ENCODE data around the gene TMEM72.

The TMEM72 gene

DNA sequence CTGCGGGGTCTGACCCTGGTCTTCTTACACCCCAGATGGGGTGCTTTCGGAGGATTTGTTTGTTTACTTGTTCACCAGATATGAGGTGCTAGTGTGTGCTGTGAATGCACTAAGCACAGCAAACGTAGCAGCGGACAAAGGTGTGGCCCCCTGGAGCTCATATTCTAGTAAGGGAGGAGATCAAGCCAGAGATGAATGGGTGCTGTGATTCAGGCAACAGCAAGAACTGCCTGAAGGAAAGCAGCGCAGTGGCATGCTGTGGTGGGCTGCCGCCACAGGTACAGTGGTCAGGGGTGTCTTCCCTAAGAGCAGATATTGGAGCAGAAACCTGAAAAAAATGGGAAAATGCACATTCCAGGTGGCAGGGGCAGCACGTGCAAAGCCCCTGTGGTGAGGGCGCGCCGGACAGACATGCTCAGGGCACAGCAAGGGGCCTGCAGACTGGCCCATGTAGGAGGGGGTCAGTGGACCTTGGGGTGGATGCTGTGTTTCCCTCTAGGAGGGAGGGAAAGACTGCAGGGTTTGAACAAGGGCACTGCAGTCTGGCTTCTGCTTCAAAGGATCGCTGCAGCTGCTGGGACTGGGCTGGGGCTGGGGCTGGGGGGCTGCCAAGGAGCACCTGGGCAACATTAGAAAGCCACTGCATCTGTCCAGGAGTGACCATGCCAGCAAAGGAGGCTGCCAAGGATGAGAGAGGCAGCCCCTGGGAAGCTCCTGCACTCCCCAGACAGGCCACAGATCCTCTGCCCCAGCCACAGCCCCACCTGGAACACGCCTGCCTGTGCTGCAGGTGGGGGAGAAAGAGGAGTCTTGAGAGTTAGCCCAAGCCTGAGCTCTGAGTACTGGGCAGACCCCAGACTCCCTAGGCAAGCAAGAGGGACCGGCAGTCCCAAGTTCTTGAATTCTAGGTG lies 68.4 kb downstream of the TMEM72 start:
- H3K36me3 ChIP-seq (replicated peaks) = no peaks in the 10 kb centered on the region
- H3K9me3 ChIP-seq = no peaks in the 10 kb centered on the region
- H3K4me3 ChIP-seq = no peak overlapping the region
- in situ Hi-C loops (cut with MboI; ENCODE audit: low sequenced_read_pairs) = no loop called here
- DNase-seq (ENCODE audit: low spot score in 2 of 2) = no peak
- H3K27me3 ChIP-seq (ENCODE audit: low read depth) = no peaks in the 10 kb centered on the region
- H3K4me1 ChIP-seq = peaks cover 37% of the 10 kb centered on the region

DNA sequence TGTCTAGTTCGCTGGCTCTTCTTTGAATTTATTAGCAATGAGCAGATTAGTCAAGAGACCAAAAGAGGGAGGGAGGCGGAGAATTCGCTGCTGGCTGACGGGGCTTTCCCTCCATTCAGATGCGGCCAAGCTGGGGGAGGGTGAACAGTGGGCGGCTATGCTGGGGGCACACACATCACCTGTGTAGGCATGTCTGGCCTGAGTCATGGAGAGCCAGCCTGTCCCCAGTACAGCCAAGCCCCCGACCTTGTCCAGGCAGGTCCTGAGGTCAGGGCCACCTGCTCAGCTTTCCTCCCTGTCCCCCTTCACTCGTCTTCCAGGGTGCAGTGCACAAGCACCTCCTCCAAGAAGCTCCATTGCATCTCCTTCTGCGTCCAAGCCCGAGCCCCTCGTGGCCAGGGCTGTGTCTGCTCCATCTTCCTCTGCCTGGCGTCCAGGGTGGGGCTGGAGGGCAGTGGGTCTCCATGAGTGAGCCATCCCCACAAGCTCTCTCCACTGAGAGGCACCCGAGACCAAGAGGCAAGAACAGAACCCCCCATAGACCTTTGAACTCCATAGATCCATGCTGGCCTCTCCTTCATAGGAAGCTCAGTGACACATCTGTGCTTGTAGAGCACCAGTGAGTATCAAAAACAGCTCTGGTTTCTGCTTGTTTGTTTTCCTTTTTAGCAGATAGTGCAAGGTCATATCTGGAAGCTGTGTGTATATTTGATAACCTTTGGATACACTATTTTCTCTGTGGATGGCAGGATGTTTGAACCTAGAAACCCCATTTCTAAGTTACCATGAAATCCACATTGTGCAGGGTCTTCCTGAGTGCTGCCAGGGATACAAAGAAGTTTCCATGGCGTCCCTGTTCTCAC lies 69.4 kb downstream of the TMEM72 start:
- Histone ChIP-seq H3K27me3 (ENCODE audit: low read depth) (no peaks in the 10 kb centered on the region), H3K4me1 (peaks cover 33% of the 10 kb centered on the region), H3K36me3 (replicated peaks) (no peaks in the 10 kb centered on the region), H3K4me3 (no peak overlapping the region), H3K9me3 (no peaks in the 10 kb centered on the region)
- DNase-seq (ENCODE audit: low spot score in 2 of 2) = no peak
- in situ Hi-C loops (cut with MboI; ENCODE audit: low sequenced_read_pairs) = no loop called here

DNA sequence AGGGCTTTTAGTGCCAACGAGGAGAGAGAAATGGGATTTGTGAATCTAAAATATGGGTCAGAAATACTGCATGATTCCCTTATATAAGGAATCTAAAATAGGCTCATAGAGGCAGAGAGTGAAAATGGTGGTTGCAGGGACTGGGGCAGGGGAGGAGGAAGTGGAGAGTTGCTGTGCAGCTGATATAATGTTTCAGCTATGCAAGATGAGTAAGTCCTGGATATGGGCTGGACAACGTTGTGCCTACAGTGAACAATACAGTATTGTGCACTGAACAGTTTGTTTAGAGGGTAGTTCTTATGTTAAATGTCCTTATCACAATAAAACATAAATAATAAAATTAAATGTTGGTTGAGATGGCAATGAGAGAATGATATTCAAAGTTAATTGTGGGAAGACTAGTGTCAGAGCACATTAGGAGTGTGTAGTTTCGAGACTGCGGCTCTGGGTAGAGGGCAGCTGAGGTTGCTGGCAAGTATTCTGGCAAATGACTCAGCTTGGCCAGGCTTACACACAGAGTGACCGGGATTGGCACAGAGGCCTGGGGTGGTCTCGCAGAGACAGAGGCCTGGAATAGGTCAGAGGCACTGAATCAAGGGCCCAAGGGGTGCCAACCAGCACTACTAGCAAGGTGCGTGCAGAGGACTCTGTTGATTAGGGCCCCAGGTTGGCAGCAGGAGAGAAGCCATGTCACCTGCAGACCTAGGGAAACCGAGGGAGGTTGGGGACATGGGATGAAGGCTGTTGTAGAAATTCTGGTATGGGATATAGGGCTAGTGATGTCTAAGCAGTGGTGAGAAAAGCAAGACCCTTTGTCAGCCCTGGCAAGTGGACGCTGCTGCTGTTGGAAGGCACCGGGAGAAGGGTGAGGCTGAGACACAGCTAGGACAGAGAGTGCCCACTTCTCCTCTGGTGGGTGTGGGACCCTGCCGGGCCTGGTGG lies 70.3 kb downstream of the TMEM72 start:
- Histone ChIP-seq H3K9me3 (no peaks in the 10 kb centered on the region), H3K4me1 (peaks cover 38% of the 10 kb centered on the region), H3K4me3 (no peak overlapping the region), H3K36me3 (replicated peaks) (no peaks in the 10 kb centered on the region), H3K27me3 (ENCODE audit: low read depth) (no peaks in the 10 kb centered on the region)
- DNase-seq (ENCODE audit: low spot score in 2 of 2) = no peak
- in situ Hi-C loops (cut with MboI; ENCODE audit: low sequenced_read_pairs) = no loop called here

DNA sequence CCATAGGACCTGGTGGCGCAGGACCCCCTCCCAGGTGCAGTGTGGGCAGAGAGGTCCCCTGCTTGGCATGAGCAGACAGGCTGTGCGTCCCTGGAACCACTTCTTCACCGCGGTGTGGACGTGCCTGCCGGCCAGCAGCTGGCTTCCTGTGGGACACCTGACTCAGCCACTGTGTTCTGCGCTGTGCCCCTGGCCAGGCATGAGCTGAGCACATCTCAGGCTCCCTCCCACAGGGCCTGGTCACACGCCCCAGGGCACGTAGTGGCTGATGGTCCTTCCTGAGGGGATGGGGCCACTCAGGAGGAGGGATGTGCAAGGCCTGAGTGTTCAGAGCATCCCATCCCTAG lies 71.0 kb downstream of the TMEM72 start:
- H3K4me3 ChIP-seq = no peak overlapping the region
- H3K36me3 ChIP-seq (replicated peaks) = no peaks in the 10 kb centered on the region
- in situ Hi-C loops (cut with MboI; ENCODE audit: low sequenced_read_pairs) = no loop called here
- H3K9me3 ChIP-seq = no peaks in the 10 kb centered on the region
- no peaks in the 10 kb centered on the region for H3K27me3 ChIP-seq (ENCODE audit: low read depth)
- peaks cover 38% of the 10 kb centered on the region for H3K4me1 ChIP-seq
- no peak for DNase-seq (ENCODE audit: low spot score in 2 of 2)

DNA sequence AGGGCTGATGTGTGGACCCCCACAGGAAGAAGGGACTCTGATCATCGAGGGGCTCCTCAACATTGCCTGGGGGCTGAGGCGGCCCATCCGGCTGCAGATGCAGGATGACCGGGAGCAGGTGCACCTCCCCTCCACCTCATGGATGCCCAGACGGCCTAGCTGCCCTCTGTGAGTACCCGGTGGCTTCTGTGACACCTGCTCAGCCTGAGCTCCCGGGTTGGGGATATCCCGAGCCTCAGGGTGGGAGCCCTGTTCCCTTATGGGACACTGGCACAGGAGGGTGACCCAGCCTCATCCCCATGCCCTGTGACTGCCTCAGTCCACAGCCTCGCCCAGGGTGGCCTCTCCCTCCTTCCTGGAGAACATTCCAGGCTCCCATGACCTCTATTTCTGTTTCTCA lies 71.4 kb downstream of the TMEM72 start:
- no peaks in the 10 kb centered on the region for H3K27me3 ChIP-seq (ENCODE audit: low read depth)
- no peak for DNase-seq (ENCODE audit: low spot score in 2 of 2)
- no peaks in the 10 kb centered on the region for H3K36me3 ChIP-seq (replicated peaks)
- no peak overlapping the region for H3K4me3 ChIP-seq
- H3K4me1 ChIP-seq = peaks cover 38% of the 10 kb centered on the region
- no peaks in the 10 kb centered on the region for H3K9me3 ChIP-seq
- in situ Hi-C loops (cut with MboI; ENCODE audit: low sequenced_read_pairs) = no loop called here

DNA sequence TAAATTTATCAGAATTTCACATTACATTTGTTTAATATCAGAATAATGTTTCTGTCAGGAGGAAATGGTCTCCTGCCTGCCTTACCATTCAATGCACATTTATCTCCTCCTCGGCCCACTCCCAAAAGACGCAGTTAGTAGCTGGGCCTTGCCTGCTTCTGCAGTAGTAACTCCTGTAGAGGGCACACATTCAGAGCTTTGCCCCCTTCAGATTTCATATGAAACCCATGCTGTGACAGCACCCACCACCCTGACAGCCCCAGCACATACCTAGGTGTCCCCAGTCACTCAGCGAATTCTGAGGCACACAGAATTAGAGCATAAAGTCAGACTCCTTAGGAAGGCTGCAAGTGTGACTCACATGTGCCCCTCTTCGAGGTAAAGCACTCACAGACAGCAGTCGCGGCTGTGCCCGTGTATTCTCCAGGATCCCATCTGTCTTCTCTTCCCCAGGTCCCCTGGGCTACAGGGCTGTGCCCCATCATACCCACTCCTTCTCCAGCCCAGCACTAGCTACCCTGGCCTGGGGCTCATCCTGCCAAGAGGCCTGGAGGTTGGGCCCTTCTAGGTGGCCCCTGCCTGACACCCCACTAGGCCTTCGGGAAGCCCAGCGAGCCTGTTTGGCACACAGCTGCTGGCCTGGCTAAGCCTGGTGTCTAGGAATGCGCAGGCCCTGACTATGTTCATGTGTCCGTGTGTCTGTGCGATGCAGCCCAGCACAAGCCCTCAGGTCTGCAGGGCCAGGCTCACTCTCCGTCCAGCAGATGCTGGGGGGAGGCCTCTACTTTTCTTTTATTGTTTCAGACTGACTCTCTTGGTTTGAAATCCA lies 72.1 kb downstream of the TMEM72 start:
- no peak for DNase-seq (ENCODE audit: low spot score in 2 of 2)
- no peak overlapping the region for H3K4me3 ChIP-seq
- no peaks in the 10 kb centered on the region for H3K9me3 ChIP-seq
- no peaks in the 10 kb centered on the region for H3K27me3 ChIP-seq (ENCODE audit: low read depth)
- H3K4me1 ChIP-seq = peaks cover 33% of the 10 kb centered on the region
- no peaks in the 10 kb centered on the region for H3K36me3 ChIP-seq (replicated peaks)
- in situ Hi-C loops (cut with MboI; ENCODE audit: low sequenced_read_pairs) = no loop called here

DNA sequence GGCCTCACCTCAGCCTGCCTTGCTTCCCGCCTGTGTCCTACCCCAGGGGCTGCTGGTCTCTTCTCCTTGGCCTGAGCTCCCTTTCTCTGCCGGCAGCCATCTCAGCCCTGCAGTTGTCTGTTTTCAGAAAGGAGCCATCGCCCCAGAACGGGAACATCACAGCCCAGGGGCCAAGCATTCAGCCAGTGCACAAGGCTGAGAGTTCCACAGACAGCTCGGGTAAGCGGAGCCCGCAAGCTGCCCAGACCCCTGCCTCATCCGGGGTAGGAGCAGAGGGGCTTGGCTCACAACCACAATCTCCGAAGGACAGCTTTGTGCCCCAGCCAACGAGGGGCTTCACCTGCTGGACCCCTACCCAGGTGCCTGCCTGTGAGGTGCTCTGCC lies 72.8 kb downstream of the TMEM72 start:
- H3K9me3 ChIP-seq = no peaks in the 10 kb centered on the region
- no peak overlapping the region for H3K4me3 ChIP-seq
- H3K36me3 ChIP-seq (replicated peaks) = no peaks in the 10 kb centered on the region
- peaks cover 27% of the 10 kb centered on the region for H3K4me1 ChIP-seq
- in situ Hi-C loops (cut with MboI; ENCODE audit: low sequenced_read_pairs) = no loop called here
- DNase-seq (ENCODE audit: low spot score in 2 of 2) = no peak
- no peaks in the 10 kb centered on the region for H3K27me3 ChIP-seq (ENCODE audit: low read depth)

DNA sequence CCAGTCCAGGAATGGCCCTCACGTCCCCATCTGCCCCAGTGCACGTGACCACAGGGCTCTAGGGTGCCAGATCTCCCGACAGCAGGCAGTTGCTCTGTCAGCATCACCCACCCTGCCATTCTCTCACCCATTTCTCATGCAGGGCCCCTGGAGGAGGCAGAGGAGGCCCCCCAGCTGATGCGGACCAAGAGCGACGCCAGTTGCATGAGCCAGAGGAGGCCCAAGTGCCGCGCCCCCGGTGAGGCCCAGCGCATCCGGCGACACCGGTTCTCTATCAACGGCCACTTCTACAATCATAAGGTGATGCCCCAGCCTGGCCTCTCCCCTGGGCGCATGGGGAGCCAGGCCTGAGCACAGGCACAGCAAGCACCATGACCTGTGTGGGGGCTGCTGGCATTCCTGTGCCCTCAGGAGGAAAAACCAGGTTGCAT lies 73.5 kb downstream of the TMEM72 start:
- H3K9me3 ChIP-seq = no peaks in the 10 kb centered on the region
- H3K27me3 ChIP-seq (ENCODE audit: low read depth) = no peaks in the 10 kb centered on the region
- no peak for DNase-seq (ENCODE audit: low spot score in 2 of 2)
- no peaks in the 10 kb centered on the region for H3K36me3 ChIP-seq (replicated peaks)
- H3K4me1 ChIP-seq = peaks cover 26% of the 10 kb centered on the region
- in situ Hi-C loops (cut with MboI; ENCODE audit: low sequenced_read_pairs) = no loop called here
- H3K4me3 ChIP-seq = no peak overlapping the region

DNA sequence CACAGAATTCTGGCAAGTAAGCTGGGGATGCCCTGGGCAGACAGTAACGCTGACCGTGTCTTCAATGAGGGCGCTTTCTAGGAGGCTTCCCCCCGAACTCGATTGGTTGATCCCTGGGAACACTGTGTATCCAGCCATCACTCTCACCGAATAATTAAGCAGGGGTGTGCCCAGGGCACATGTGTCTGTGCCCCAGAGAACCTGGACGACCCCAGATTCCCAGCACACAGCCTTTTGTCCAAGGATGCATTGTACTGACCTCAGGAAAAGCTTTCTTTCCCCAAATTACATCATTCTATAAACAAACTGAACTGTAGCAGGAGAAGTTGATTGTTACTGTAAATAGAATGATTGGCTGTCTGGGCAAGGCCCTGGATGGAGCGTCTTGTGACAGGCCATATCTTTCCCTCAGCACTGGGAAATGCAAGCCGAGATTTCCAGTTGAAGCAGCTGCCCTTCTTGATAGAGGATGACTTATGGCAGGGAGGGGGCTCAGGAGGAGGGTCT lies 74.1 kb downstream of the TMEM72 start:
- in situ Hi-C loops (cut with MboI; ENCODE audit: low sequenced_read_pairs) = no loop called here
- H3K9me3 ChIP-seq = no peaks in the 10 kb centered on the region
- H3K4me3 ChIP-seq = no peak overlapping the region
- DNase-seq (ENCODE audit: low spot score in 2 of 2) = no peak
- H3K27me3 ChIP-seq (ENCODE audit: low read depth) = no peaks in the 10 kb centered on the region
- H3K4me1 ChIP-seq = peaks cover 25% of the 10 kb centered on the region
- no peaks in the 10 kb centered on the region for H3K36me3 ChIP-seq (replicated peaks)

DNA sequence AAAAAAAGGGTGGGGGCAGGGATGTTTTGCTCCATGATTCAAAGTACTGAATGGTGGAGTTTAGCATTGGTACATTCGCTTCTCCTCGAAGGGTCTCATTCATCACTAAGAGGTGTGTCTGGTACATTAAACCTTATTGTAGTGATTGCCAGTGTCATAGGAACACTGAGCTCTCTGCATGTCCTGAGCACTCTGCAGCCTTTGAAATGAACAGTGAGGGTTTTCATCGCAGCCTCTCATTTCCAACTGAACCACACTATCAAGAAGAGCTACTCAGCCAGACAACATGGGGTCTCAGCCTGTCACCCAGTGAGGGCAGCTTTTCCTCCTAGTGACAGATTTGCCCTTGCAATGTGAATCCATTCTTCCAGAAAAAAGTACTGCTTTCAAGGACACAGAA lies 75.0 kb downstream of the TMEM72 start:
- Histone ChIP-seq H3K9me3 (no peaks in the 10 kb centered on the region), H3K27me3 (ENCODE audit: low read depth) (no peaks in the 10 kb centered on the region), H3K36me3 (replicated peaks) (no peaks in the 10 kb centered on the region), H3K4me1 (peaks cover 29% of the 10 kb centered on the region), H3K4me3 (no peak overlapping the region)
- in situ Hi-C loops (cut with MboI; ENCODE audit: low sequenced_read_pairs) = no loop called here
- DNase-seq (ENCODE audit: low spot score in 2 of 2) = no peak
